B cell (primary cell): Measurements from ENCODE around the gene TCF15. TPM values are rescaled to one million over a fixed set of nuclear protein-coding genes. Genes with fewer than 3 reads are reported as not detected.
A peak's percentile ranks its signal among the peaks of the same experiment; 100 is the strongest.

ENCODE experiments used
- ATAC-seq: fragments of 200-7000 bp; cut with Tn5 transposase; one replicate; pipeline ENCODE4 v1.10.0; 2021; ENCODE audit warnings: low read depth, mild to moderate bottlenecking, moderate number of reproducible peaks, moderate library complexity
- CTCF ChIA-PET: fragments of 350-600 bp; sonication (Branson Sonifier 250); formaldehyde crosslinking; loops from one replicate; lab custom pipeline; 2021; ENCODE audit warnings: antibody characterized with exemption, inconsistent platforms; lab: Charles Lee
- POLR2A ChIA-PET: fragments of 350-600 bp; sonication (Branson Sonifier 250); formaldehyde crosslinking; loops from one replicate; lab custom pipeline; 2021; ENCODE audit warnings: antibody characterized with exemption; lab: Charles Lee
- DNase-seq: peaks from one replicate; pipeline ENCODE4 v3.0.0; 2013
- H2AFZ ChIP-seq: 2 replicates; pipeline ENCODE4 v1.6.1; 2012; ENCODE audit warnings: mild to moderate bottlenecking, low read depth, low read length; ENCODE audit not compliant: insufficient read depth, poor library complexity, severe bottlenecking
- H3K27ac ChIP-seq, 2 donors: 1 replicate in 1 of 2; 2 replicates in 1 of 2; pipeline ENCODE4 v1.5.1; 2012 to 2013; ENCODE audit warnings: low read length in 2 of 2, mild to moderate bottlenecking in 2 of 2, moderate library complexity in 1 of 2
- H3K27me3 ChIP-seq, 4 experiments: fragments of 200-600 bp in 1 of 4; sonication (generic) in 1 of 4; replicated peaks in 1 of 4; 1 replicate in 2 of 4; 2 replicates in 2 of 4; pipeline versions ENCODE4 v1.6.1 to v1.7.0; 2013 to 2016; ENCODE audit warnings: low read length in 3 of 4, mild to moderate bottlenecking in 2 of 4, mixed read lengths in 1 of 4, moderate library complexity in 1 of 4; ENCODE audit not compliant: insufficient read depth in 4 of 4, control insufficient read depth in 3 of 4; ENCODE audit errors: control extremely low read depth in 1 of 4
- H3K36me3 ChIP-seq, 2 experiments: replicated peaks in 1 of 2; 1 replicate in 1 of 2; 2 replicates in 1 of 2; pipeline versions ENCODE4 v1.6.1 to v1.7.1; 2013; ENCODE audit warnings: low read length in 1 of 2; ENCODE audit not compliant: insufficient read depth in 2 of 2, control insufficient read depth in 1 of 2; ENCODE audit errors: control extremely low read depth in 1 of 2, extremely low read depth in 1 of 2
- H3K4me1 ChIP-seq, 2 donors: fragments of 200-600 bp in 1 of 2; sonication (generic) in 1 of 2; 1 replicate in 1 of 2; 2 replicates in 1 of 2; pipeline versions ENCODE4 v1.5.1 to v1.6.1; 2013 to 2017; ENCODE audit warnings: low read length in 2 of 2; ENCODE audit not compliant: control insufficient read depth in 2 of 2, insufficient read depth in 2 of 2
- H3K4me2 ChIP-seq: replicated peaks from 2 replicates; pipeline ENCODE3; 2012; ENCODE audit warnings: mild to moderate bottlenecking, low read depth, low read length; ENCODE audit not compliant: poor library complexity, severe bottlenecking
- H3K4me3 ChIP-seq, 5 experiments: fragments of 200-600 bp in 1 of 5; sonication (generic) in 1 of 5; 1 replicate in 3 of 5; 2 replicates in 2 of 5; pipeline versions ENCODE4 v1.5.1 to v1.7.0; 2011 to 2016; ENCODE audit warnings: low read length in 4 of 5, mild to moderate bottlenecking in 4 of 5, low read depth in 2 of 5, control low read depth in 1 of 5, moderate library complexity in 1 of 5; ENCODE audit not compliant: insufficient read depth in 1 of 5; ENCODE audit errors: control extremely low read depth in 1 of 5, extremely low read depth in 1 of 5
- H3K79me2 ChIP-seq: fragments of 200-600 bp; sonication (generic); one replicate; pipeline ENCODE4 v1.6.0; 2016; ENCODE audit warnings: low read length; ENCODE audit not compliant: control insufficient read depth, insufficient read depth
- H3K9ac ChIP-seq: fragments of 200-600 bp; sonication (generic); 2 replicates; pipeline ENCODE4 v1.6.1; 2017; ENCODE audit warnings: mild to moderate bottlenecking, low read length, moderate library complexity
- H3K9me3 ChIP-seq, 3 donors: one replicate each; pipeline versions ENCODE4 v1.6.1 to v1.7.1; 2013; ENCODE audit warnings: low read length in 2 of 3; ENCODE audit not compliant: control insufficient read depth in 2 of 3, insufficient read depth in 1 of 3; ENCODE audit errors: control extremely low read depth in 1 of 3
- H4K20me1 ChIP-seq: 2 replicates; pipeline ENCODE4 v1.6.0; 2012; ENCODE audit warnings: mild to moderate bottlenecking, low read length; ENCODE audit not compliant: insufficient read depth, control insufficient read depth, poor library complexity, severe bottlenecking
- H3K27ac Mint-ChIP-seq: one replicate; pipeline ENCODE4 v1.8.0; 2021; ENCODE audit warnings: mixed read lengths
- H3K27me3 Mint-ChIP-seq: one replicate; pipeline ENCODE4 v1.8.0; 2021; ENCODE audit warnings: mixed read lengths
- H3K4me1 Mint-ChIP-seq: one replicate; pipeline ENCODE4 v1.8.0; 2021; ENCODE audit warnings: mixed read lengths
- H3K4me3 Mint-ChIP-seq: one replicate; pipeline ENCODE4 v1.8.0; 2021; ENCODE audit warnings: mixed read lengths
- H3K9me3 Mint-ChIP-seq: one replicate; pipeline ENCODE4 v1.8.0; 2022; ENCODE audit warnings: mixed read lengths; ENCODE audit not compliant: insufficient read depth
- EZH2 ChIP-seq: IDR thresholded peaks from 2 replicates; pipeline ENCODE4 v1.6.1; 2012; ENCODE audit warnings: borderline replicate concordance, low read depth, mild to moderate bottlenecking, moderate library complexity, low read length; ENCODE audit not compliant: insufficient read depth, poor library complexity, severe bottlenecking
- WGBS: methylation state at CpG from one replicate; pipeline ENCODE4 v1.1.5; 2013; ENCODE audit warnings: missing lambda C conversion rate; ENCODE audit not compliant: insufficient coverage; 5-methylcytosine and 5-hydroxymethylcytosine counted together
- intact Hi-C: fragments of 100-400 bp; cut with micrococcal nuclease; formaldehyde crosslinking; loops from one replicate; pipeline ENCODE4 v1.10.0; 2022
- polyA plus RNA-seq: library from polyadenylated mRNA; depleted of rRNA; stranded (reverse); fragments of >200 nt; gene quantifications from 2 replicates; pipeline ENCODE4 v1.2.3, GENCODE V29; 2012
- total RNA-seq, 2 donors: library from RNA; stranded (reverse); fragments of 120-200 nt in 1 of 2; gene quantifications; 1 replicate in 1 of 2; 2 replicates in 1 of 2; pipeline versions ENCODE4 v1.2.3 to v1.2.4, GENCODE V29; 2013 to 2022
- TF ChIP-seq, protein P1 (sequence below): fragments of 200-600 bp; IDR thresholded peaks from one replicate; pipeline ENCODE4 v1.8.0; 2022; ENCODE audit warnings: antibody characterized with exemption, mild to moderate bottlenecking

The TCF15 gene
- total and polyA plus RNA-seq, 2 donors (not counting 1 experiment from before 2014, with no cell fraction given) = not detected

DNA sequence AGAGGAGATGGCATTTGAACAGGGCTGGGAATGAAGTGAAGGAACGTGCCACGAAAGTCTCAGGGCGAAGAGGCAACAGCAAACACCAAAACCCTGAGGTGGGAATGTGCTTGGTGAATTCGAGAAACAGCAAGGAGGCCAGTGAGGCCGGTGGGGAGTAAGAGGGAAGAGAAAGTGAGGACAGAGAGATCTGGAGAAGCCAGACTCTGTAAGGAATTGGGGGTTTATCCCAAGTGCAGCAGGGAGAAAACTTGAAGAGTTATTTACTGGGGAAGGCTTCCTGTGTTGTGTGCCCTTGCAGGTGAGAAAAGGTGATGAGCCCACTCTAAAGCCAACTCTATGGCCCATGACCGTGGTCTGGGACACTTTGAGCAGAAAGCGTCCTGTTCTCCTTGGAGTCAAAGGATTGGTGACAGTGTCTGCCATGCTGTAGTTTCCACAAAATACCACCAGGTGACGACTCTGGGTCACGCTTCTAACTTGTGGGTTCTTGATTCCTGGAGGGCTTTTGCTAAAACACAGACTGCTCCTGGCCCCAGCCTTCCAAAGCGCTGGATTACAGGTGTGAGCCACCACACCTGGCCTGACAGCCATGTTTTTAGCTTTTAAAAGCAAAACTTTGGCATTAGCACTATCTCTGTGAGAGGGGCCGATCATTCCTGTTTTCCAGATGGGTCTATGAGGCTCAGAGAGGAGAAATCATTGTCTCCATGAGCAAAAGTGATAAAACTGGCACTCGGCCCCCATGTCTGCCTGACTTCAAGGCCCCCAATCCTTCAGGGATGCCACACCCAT, 48.5 kb downstream of the TCF15 start:
- no peak overlapping the region for H3K27ac Mint-ChIP-seq
- ATAC-seq = peak; percentile 41
- DNase-seq = peak; percentile 50

More for the DNA sequence above, 48.5 kb downstream of the TCF15 start:
- WGBS = 37% methylated on average over 12 of the region's 12 CpGs
- no peaks in the 10 kb centered on the region for H3K9me3 Mint-ChIP-seq
- H3K9ac ChIP-seq = no peak overlapping the region
- H3K4me1 ChIP-seq = peaks cover 0 to 2% of the 10 kb centered on the region in 2 donors
- H3K9me3 ChIP-seq = no peaks in the 10 kb centered on the region
- H3K79me2 ChIP-seq = no peaks in the 10 kb centered on the region
- peaks cover 0 to 4% (median 1%) of the 10 kb centered on the region in 4 experiments for H3K27me3 ChIP-seq
- no peak overlapping the region for H3K4me3 ChIP-seq
- H4K20me1 ChIP-seq = no peaks in the 10 kb centered on the region
- TF ChIP-seq, protein P1, sequence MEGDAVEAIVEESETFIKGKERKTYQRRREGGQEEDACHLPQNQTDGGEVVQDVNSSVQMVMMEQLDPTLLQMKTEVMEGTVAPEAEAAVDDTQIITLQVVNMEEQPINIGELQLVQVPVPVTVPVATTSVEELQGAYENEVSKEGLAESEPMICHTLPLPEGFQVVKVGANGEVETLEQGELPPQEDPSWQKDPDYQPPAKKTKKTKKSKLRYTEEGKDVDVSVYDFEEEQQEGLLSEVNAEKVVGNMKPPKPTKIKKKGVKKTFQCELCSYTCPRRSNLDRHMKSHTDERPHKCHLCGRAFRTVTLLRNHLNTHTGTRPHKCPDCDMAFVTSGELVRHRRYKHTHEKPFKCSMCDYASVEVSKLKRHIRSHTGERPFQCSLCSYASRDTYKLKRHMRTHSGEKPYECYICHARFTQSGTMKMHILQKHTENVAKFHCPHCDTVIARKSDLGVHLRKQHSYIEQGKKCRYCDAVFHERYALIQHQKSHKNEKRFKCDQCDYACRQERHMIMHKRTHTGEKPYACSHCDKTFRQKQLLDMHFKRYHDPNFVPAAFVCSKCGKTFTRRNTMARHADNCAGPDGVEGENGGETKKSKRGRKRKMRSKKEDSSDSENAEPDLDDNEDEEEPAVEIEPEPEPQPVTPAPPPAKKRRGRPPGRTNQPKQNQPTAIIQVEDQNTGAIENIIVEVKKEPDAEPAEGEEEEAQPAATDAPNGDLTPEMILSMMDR = peak; percentile 76
- TF ChIP-seq EZH2 = no peak
- no peaks in the 10 kb centered on the region for H3K4me1 Mint-ChIP-seq
- CTCF ChIA-PET = interaction anchor here (0.7 to 2.3 kb wide), 6 partner anchors 11 to 177 kb away, joined by 3 to 13 read pairs (median 6); no protein-coding TSS in a partner anchor
- intact Hi-C loops = loop anchor here (1.0 to 2.0 kb wide), 2 partner anchors 84 to 177 kb away; no protein-coding TSS in a partner anchor
- no peaks in the 10 kb centered on the region for H3K36me3 ChIP-seq
- no peak overlapping the region for H3K4me2 ChIP-seq
- H3K27me3 Mint-ChIP-seq = peaks cover 14% of the 10 kb centered on the region
- H3K4me3 Mint-ChIP-seq = no peak overlapping the region
- no peak overlapping the region for H3K27ac ChIP-seq
- POLR2A ChIA-PET = no interaction called here
- H2AFZ ChIP-seq = no peak overlapping the region
